ENCODE measurements around the gene ECEL1. TPM values are rescaled to one million over a fixed set of nuclear protein-coding genes. Genes with fewer than 3 reads are reported as not detected.
A peak's percentile ranks its signal among the peaks of the same experiment; 100 is the strongest.

The ECEL1 gene
- total RNA-seq, 2 donors from 2014 or later: not detected

GRCh38 chr2:232501794-232502390 lies 14.3 kb upstream of the ECEL1 start:
- peaks cover 8% of the 10 kb centered on the region for H3K4me1 Mint-ChIP-seq
- H3K4me3 Mint-ChIP-seq: peak overlapping the region; percentile 61
- DNase-seq (no peak), ATAC-seq (no peak)
- H3K27ac Mint-ChIP-seq: peak overlapping the region; percentile 86
- H3K9me3 ChIP-seq (ENCODE audit: control insufficient read depth, low read length, poor library complexity, severe bottlenecking): no peaks in the 10 kb centered on the region
- peaks cover 66% of the 10 kb centered on the region for H3K27me3 Mint-ChIP-seq
- peaks cover 3% of the 10 kb centered on the region for H3K36me3 Mint-ChIP-seq (ENCODE audit: low read depth)

GRCh38 chr2:232501331-232501771 lies 13.7 kb upstream of the ECEL1 start:
- peaks cover 8% of the 10 kb centered on the region for H3K4me1 Mint-ChIP-seq
- H3K27me3 Mint-ChIP-seq: peaks cover 61% of the 10 kb centered on the region
- no peaks in the 10 kb centered on the region for H3K9me3 ChIP-seq (ENCODE audit: control insufficient read depth, low read length, poor library complexity, severe bottlenecking)
- DNase-seq (no peak), ATAC-seq (no peak)
- H3K36me3 Mint-ChIP-seq (ENCODE audit: low read depth): peaks cover 3% of the 10 kb centered on the region
- no peak overlapping the region for H3K4me3 Mint-ChIP-seq
- H3K27ac Mint-ChIP-seq: no peak overlapping the region

- peaks cover 3% of the 10 kb centered on the region for H3K36me3 Mint-ChIP-seq (ENCODE audit: low read depth)
- H3K4me1 Mint-ChIP-seq: peaks cover 4% of the 10 kb centered on the region
- no peak overlapping the region for H3K27ac Mint-ChIP-seq
- H3K4me3 Mint-ChIP-seq: no peak overlapping the region
- peaks cover 36% of the 10 kb centered on the region for H3K27me3 Mint-ChIP-seq
- no peaks in the 10 kb centered on the region for H3K9me3 ChIP-seq (ENCODE audit: control insufficient read depth, low read length, poor library complexity, severe bottlenecking)
- no peak for DNase-seq
- no peak for ATAC-seq
These were observed 10.8 kb upstream of the ECEL1 start for GRCh38 chr2:232498452-232498851.

DNA sequence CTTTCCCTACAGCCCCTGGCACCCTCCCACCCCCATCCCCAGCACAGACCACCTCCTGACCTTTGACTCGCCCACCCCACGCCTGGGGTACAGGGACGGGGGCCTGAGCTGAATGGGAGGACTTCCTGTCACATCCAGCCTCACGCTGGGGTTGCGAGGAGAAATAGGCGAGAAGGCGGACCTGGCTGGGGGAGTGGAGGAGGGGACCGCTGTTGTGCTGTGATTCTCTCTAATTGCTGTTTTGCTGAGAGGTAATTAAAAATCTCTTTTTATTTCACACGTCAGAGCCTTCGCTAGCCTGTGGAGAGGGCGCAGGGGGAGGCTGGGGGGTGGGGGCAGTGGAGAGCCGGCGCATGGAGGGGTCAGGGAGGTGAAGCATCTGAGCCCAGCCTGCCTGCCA lies 9.7 kb upstream of the ECEL1 start:
- DNase-seq (no peak), ATAC-seq (no peak)
- peaks cover 3% of the 10 kb centered on the region for H3K36me3 Mint-ChIP-seq (ENCODE audit: low read depth)
- no peak overlapping the region for H3K27ac Mint-ChIP-seq
- no peak overlapping the region for H3K4me3 Mint-ChIP-seq
- peaks cover 41% of the 10 kb centered on the region for H3K27me3 Mint-ChIP-seq
- no peaks in the 10 kb centered on the region for H3K9me3 ChIP-seq (ENCODE audit: control insufficient read depth, low read length, poor library complexity, severe bottlenecking)
- H3K4me1 Mint-ChIP-seq: peaks cover 4% of the 10 kb centered on the region

- H3K4me1 Mint-ChIP-seq: peaks cover 3% of the 10 kb centered on the region
- ATAC-seq (no peak), DNase-seq (no peak)
- H3K27me3 Mint-ChIP-seq: peaks cover 44% of the 10 kb centered on the region
- H3K36me3 Mint-ChIP-seq (ENCODE audit: low read depth): peaks cover 3% of the 10 kb centered on the region
- H3K9me3 ChIP-seq (ENCODE audit: control insufficient read depth, low read length, poor library complexity, severe bottlenecking): no peaks in the 10 kb centered on the region
- no peak overlapping the region for H3K4me3 Mint-ChIP-seq
- no peak overlapping the region for H3K27ac Mint-ChIP-seq
These were observed 9.1 kb upstream of the ECEL1 start for GRCh38 chr2:232496501-232497270.

DNA sequence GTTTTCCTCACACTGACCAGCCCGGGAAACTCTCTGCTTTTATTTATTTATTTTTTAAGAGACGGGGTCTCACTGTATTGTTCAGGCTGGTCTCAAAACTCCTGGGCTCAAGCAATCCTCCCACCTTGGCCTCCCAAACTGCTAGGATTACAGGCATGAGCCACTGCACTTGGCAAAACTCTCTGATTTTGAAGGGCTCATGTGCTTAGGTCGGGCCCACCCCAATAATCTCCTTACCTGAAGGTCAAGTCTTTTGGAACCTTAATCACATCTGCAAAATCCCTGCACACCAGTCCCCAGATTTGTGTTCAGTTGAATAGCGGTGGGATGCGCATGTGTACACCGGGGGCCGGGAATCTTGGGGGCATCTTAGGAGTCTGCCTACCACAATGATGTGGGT lies 7.7 kb upstream of the ECEL1 start:
- DNase-seq (no peak), ATAC-seq (no peak)
- Mint-ChIP-seq H3K4me1 (peaks cover 3% of the 10 kb centered on the region), H3K27me3 (peaks cover 44% of the 10 kb centered on the region), H3K36me3 (ENCODE audit: low read depth) (peaks cover 6% of the 10 kb centered on the region), H3K27ac (no peak overlapping the region), H3K4me3 (no peak overlapping the region)
- no peaks in the 10 kb centered on the region for H3K9me3 ChIP-seq (ENCODE audit: control insufficient read depth, low read length, poor library complexity, severe bottlenecking)

- H3K9me3 ChIP-seq (ENCODE audit: control insufficient read depth, low read length, poor library complexity, severe bottlenecking): no peaks in the 10 kb centered on the region
- Mint-ChIP-seq H3K27me3 (peaks cover 44% of the 10 kb centered on the region), H3K36me3 (ENCODE audit: low read depth) (peaks cover 7% of the 10 kb centered on the region), H3K4me3 (no peak overlapping the region), H3K27ac (no peak overlapping the region), H3K4me1 (peaks cover 3% of the 10 kb centered on the region)
- DNase-seq (no peak), ATAC-seq (no peak)
These were observed 6.9 kb upstream of the ECEL1 start for GRCh38 chr2:232494542-232494941.

DNA sequence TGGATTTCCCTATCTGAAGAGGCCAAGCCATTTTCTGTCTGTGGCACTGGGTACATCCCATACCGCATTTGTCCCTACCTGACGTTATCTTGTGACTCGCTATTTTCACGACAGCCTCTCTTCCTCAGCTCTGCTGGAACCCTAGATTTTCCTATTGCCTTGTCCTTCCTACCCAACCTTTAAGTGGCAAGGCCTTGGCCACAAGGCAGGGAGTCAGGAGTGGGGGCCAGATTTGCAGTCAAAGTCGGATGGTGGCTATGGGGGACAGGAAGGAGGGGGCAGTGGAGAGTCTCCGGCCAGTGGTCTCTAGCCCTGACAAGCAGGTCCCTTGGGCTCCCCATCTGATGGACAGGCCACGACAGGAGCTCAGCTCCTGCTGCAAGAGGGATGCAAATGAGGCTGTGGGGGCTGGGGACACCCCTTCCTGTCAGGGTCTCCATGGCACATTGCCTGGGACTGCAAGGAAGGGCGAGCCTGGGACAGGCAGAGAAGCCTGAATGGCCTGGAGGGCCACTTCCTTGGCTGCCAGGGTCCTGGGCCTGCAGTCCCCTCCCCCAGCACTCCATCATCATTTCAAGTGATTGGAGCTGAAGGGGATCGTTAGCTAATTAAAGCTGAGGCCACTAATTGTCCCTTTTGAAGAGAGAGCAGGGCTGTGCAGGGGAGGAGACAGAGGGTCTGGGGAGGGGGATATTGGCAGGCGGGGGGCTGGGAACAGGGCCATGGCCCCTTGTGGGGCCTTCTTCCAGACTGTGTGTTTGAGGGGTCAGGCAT lies 6.3 kb upstream of the ECEL1 start:
- ATAC-seq (no peak), DNase-seq (no peak)
- Mint-ChIP-seq H3K4me1 (peaks cover 4% of the 10 kb centered on the region), H3K36me3 (ENCODE audit: low read depth) (peaks cover 8% of the 10 kb centered on the region), H3K27me3 (peaks cover 45% of the 10 kb centered on the region), H3K4me3 (no peak overlapping the region), H3K27ac (no peak overlapping the region)
- H3K9me3 ChIP-seq (ENCODE audit: control insufficient read depth, low read length, poor library complexity, severe bottlenecking): no peaks in the 10 kb centered on the region

DNA sequence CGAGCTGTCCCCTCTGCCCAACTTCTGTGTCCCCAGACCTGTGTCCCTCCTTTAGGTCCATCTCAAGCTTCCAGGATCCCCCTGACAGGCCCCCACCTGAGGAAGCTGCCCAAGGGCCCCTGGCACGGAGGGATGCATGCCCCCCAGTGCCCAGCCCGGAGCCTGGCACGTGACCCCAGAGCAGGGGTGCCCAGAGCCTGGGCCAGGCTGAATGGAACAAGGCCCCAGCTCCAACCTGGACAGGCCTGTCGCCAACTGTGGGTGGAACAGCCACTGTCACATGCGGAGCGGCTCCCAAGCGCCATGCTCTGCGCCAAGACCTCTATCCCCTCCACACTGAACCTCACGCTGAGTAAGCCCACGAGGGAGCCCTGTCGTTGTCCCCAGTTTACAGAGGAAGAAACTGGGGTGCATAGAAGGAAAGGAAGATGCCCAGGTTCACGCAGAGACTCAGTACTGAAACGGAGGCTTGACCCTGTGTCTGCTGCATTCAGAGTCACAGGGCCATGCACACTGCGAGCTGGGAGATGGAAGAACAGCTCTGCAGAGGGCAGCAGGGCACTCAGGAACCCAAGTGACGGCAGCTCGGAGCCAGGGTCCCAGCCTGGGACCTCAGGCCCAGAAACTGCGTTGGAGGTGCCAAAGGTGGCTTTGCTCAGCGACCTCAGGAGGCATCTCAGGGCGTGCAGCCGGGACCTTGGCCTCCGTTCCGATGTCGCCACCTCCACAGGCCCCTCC lies 5.5 kb upstream of the ECEL1 start:
- H3K4me1 Mint-ChIP-seq: peaks cover 7% of the 10 kb centered on the region
- H3K36me3 Mint-ChIP-seq (ENCODE audit: low read depth): peaks cover 6% of the 10 kb centered on the region
- no peak overlapping the region for H3K27ac Mint-ChIP-seq
- no peaks in the 10 kb centered on the region for H3K9me3 ChIP-seq (ENCODE audit: control insufficient read depth, low read length, poor library complexity, severe bottlenecking)
- ATAC-seq (no peak), DNase-seq (peak in 1 of 3 donors; percentile 4)
- H3K4me3 Mint-ChIP-seq: no peak overlapping the region
- H3K27me3 Mint-ChIP-seq: peaks cover 46% of the 10 kb centered on the region

DNA sequence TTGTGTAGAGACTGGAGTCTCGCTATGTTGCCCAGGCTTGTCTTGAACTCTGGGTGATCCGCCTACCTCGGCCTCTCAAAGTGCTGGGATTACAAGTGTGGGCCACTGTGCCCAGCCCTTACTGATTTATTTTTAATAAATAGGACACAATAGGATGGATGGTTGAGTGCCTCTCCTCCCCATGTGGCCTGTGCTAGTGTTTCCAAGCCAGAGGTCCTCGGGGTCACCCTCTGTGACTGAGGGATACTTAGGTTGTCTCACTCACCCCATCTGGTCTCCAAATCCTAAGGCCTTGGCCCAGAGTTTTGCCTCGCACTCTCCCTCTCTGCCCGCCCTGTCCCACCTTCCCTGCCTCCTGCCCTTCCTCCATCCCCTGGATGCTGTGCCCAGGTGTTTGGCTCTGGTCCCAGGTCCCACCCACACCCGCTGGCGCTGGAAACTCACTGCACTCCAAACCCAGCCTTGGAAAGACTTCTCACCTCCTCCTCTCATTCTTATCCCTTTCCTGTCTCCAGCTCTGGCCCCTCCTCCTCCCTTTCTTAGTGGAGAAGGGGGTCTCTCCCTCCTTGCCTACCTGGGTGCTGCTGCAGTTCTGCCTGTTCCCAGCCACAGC lies 4.7 kb upstream of the ECEL1 start:
- Mint-ChIP-seq H3K36me3 (ENCODE audit: low read depth) (peaks cover 6% of the 10 kb centered on the region), H3K4me3 (no peak overlapping the region), H3K27ac (no peak overlapping the region), H3K27me3 (peaks cover 47% of the 10 kb centered on the region), H3K4me1 (peaks cover 7% of the 10 kb centered on the region)
- DNase-seq (peak in 1 of 3 donors; percentile 4), ATAC-seq (no peak)
- H3K9me3 ChIP-seq (ENCODE audit: control insufficient read depth, low read length, poor library complexity, severe bottlenecking): no peaks in the 10 kb centered on the region

DNA sequence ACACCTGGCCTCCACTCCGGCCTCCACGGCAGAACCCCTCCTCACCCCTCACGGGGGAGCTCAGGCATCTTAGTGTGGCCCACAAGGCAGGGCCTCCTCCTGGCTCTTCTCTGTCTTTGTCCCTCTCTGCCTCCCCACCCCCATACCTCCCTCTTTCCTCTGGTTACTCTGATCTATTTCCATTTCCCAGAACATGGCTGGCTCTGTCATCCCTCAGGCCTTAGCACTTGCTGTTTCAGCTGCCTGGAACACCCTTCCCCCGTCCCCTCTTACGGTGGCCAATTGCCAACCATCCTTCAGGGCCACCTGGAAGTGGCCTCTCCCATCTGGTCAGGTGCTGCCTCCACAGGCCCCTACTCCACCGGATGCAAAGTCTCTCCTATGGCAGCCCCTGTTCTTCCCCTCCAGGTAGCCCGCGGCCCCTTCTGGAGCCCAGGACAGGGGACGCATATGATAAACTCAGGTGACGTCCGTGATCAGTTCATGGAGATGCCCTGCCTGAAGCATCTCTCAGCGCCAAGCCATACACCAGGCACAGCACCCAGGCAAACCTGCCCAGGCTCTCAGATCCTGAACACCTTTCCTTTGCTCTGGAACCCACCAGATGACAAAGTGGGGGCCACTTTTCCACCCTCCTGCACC lies 3.6 kb upstream of the ECEL1 start:
- Mint-ChIP-seq H3K4me1 (peaks cover 7% of the 10 kb centered on the region), H3K27me3 (peaks cover 47% of the 10 kb centered on the region)

More for the DNA sequence above, 3.6 kb upstream of the ECEL1 start:
- Mint-ChIP-seq H3K27ac (no peak overlapping the region), H3K36me3 (ENCODE audit: low read depth) (peaks cover 6% of the 10 kb centered on the region), H3K4me3 (peak overlapping the region; percentile 21)
- no peaks in the 10 kb centered on the region for H3K9me3 ChIP-seq (ENCODE audit: control insufficient read depth, low read length, poor library complexity, severe bottlenecking)
- DNase-seq (peak in 1 of 3 donors; percentile 2), ATAC-seq (no peak)
